Bronchial epithelial cell (primary cell): ENCODE measurements around the gene REPIN1. TPM values are rescaled to one million over a fixed set of nuclear protein-coding genes. Genes with fewer than 3 reads are reported as not detected.
A peak's percentile ranks its signal among the peaks of the same experiment; 100 is the strongest.

Experiments
- DNase-seq: peaks from one replicate; pipeline ENCODE4 v3.0.0-alpha.2; 2010; ENCODE audit warnings: low read depth
- FAIRE-seq: peaks from 2 replicates; lab custom pipeline; 2011; peaks lifted over from hg19 to GRCh38; lab: Jason Lieb, UNC
- H3K27me3 ChIP-seq: 2 replicates; pipeline ENCODE4 v1.5.1; 2011; ENCODE audit warnings: low read length; ENCODE audit not compliant: control insufficient read depth, insufficient read depth
- H3K36me3 ChIP-seq: 2 replicates; pipeline ENCODE4 v1.5.1; 2011; ENCODE audit warnings: low read length; ENCODE audit not compliant: control insufficient read depth, insufficient read depth
- H3K4me3 ChIP-seq: 2 replicates; pipeline ENCODE4 v1.5.1; 2011; ENCODE audit warnings: mild to moderate bottlenecking, low read depth, low read length, control low read depth
- total RNA-seq: library from RNA; depleted of rRNA; stranded (reverse); fragments of >200 nt; gene quantifications from 2 replicates; pipeline ENCODE4 v1.2.1, GENCODE V29; 2014
- TF ChIP-seq, protein P1 (sequence below): IDR thresholded peaks from 2 replicates; pipeline ENCODE4 v1.5.1; 2011; ENCODE audit warnings: mild to moderate bottlenecking, moderate library complexity, low read length, control low read depth, inconsistent platforms; ENCODE audit not compliant: insufficient read depth, severe bottlenecking

The REPIN1 gene
- total RNA-seq, 1 donor from 2014 or later = 26.1 TPM

- no peak for FAIRE-seq
Observed at GRCh38 chr7:150417239-150417638, 48.6 kb downstream of the REPIN1 start.

GRCh38 chr7:150417863-150418262 is 49.2 kb downstream of the REPIN1 start:
- no peaks in the 10 kb centered on the region for H3K27me3 ChIP-seq
- TF ChIP-seq, protein P1, sequence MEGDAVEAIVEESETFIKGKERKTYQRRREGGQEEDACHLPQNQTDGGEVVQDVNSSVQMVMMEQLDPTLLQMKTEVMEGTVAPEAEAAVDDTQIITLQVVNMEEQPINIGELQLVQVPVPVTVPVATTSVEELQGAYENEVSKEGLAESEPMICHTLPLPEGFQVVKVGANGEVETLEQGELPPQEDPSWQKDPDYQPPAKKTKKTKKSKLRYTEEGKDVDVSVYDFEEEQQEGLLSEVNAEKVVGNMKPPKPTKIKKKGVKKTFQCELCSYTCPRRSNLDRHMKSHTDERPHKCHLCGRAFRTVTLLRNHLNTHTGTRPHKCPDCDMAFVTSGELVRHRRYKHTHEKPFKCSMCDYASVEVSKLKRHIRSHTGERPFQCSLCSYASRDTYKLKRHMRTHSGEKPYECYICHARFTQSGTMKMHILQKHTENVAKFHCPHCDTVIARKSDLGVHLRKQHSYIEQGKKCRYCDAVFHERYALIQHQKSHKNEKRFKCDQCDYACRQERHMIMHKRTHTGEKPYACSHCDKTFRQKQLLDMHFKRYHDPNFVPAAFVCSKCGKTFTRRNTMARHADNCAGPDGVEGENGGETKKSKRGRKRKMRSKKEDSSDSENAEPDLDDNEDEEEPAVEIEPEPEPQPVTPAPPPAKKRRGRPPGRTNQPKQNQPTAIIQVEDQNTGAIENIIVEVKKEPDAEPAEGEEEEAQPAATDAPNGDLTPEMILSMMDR = no peak
- no peaks in the 10 kb centered on the region for H3K36me3 ChIP-seq
- H3K4me3 ChIP-seq = no peak overlapping the region
- FAIRE-seq (no peak), DNase-seq (no peak)

More at GRCh38 chr7:150417239-150417638, 48.6 kb downstream of the REPIN1 start:
- Histone ChIP-seq H3K4me3 (no peak overlapping the region), H3K36me3 (no peaks in the 10 kb centered on the region), H3K27me3 (no peaks in the 10 kb centered on the region)
- DNase-seq = no peak
- TF ChIP-seq, protein P1 = no peak

- H3K27me3 ChIP-seq = no peaks in the 10 kb centered on the region
- no peak overlapping the region for H3K4me3 ChIP-seq
- DNase-seq (no peak), FAIRE-seq (no peak)
- TF ChIP-seq, protein P1 = no peak
- no peaks in the 10 kb centered on the region for H3K36me3 ChIP-seq
Observed at GRCh38 chr7:150420242-150420641, 51.6 kb downstream of the REPIN1 start.

GRCh38 chr7:150420987-150421674 is 52.5 kb downstream of the REPIN1 start:
- TF ChIP-seq, protein P1 = peak; percentile 85
- Histone ChIP-seq H3K27me3 (no peaks in the 10 kb centered on the region), H3K36me3 (no peaks in the 10 kb centered on the region), H3K4me3 (no peak overlapping the region)
- DNase-seq (peak; percentile 46), FAIRE-seq (no peak)

- Histone ChIP-seq H3K27me3 (no peaks in the 10 kb centered on the region), H3K36me3 (no peaks in the 10 kb centered on the region), H3K4me3 (no peak overlapping the region)
- FAIRE-seq = no peak
- TF ChIP-seq, protein P1 = no peak
- DNase-seq = no peak
Observed at GRCh38 chr7:150421831-150422230, 53.2 kb downstream of the REPIN1 start.

Other genes with a start within 250 kb of the REPIN1 start
- 7.6 and 8.2 TPM in 2 replicates for gene LRRC61, start 45.5 kb upstream of the REPIN1 start, total RNA-seq
- gene ACTR3C, start 45.3 kb upstream of the REPIN1 start, total RNA-seq = 4.2 and 6.4 TPM in 2 replicates
- gene RARRES2, start 27.2 kb upstream of the REPIN1 start, total RNA-seq = 1.1 TPM in 1 of 2 replicates, not detected in the other
- gene ZNF775, start 10.5 kb downstream of the REPIN1 start, total RNA-seq = 3.2 and 3.5 TPM in 2 replicates
- gene GIMAP8, start 81.8 kb downstream of the REPIN1 start, total RNA-seq = under 0.01 TPM in 2 replicates
- not detected in 2 replicates for gene GIMAP7, start 146.1 kb downstream of the REPIN1 start, total RNA-seq
- not detected in 2 replicates for gene GIMAP4, start 198.6 kb downstream of the REPIN1 start, total RNA-seq